ENCODE results near the gene CMIP.

Gene CMIP

DNA sequence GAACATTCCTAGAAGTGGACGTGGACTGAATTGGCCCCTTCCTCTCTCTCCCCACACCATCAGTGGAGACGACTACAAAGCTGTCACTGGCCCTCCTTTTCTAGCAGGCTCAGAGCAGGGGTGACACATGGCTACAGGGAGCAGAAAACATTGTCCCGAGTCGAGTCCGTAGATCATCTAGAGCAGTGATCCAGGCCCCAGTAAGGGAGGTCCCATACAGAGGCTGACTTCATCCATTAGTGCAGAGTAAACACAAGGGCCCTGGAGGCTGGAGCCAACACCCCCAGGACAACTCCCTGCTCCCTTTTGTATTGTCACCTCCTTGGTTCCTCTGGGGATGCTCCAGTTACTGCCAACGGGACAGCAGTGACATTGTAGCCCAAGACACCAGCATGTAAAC, 130.7 kb downstream of the CMIP start:
- TF ChIP-seq GATA3 (IDR thresholded peaks at IDR 0.05; ENCODE audit: low read depth, low read length) (no peak), GATA2 (IDR thresholded peaks at IDR 0.05; ENCODE audit: low read depth, low read length) (no peak)

DNA sequence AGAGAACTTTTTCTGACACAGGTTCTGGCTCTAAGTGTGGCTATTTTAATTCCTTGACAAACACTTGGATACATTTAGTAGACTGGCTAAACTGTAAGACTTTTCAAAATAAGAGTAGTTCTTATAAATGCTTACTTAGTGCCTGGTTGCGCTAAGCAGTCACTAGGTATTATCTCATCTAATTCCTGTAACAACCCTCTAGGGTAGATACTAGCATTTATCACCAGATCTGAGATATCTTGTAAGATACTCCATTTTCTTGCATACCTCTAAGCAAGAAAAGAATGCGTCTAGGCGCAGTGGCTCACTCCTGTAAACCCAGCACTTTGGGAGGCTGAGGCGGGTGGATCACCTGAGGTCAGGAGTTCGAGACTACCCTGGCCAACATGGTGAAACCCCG, 131.2 kb downstream of the CMIP start:
- TF ChIP-seq GATA3 (IDR thresholded peaks at IDR 0.05; ENCODE audit: low read depth, low read length) (no peak), GATA2 (IDR thresholded peaks at IDR 0.05; ENCODE audit: low read depth, low read length) (no peak)

DNA sequence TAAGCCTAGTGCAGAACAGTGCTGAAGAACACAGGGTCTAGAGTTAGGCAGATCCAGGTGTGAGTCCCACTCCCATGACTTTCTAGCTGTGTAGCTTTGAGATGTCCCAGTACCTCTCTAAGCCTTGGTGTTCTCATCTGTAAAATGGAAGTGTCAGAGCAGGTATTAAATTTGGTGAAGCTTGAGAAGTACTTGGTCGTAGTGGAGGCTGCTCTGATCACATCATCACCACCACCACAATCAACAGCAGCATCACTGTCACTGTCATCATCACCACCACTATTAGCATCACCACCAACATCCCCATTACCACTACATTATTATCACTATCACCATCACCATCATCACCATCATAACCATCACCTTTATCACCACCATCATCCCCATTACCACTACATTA, 132.1 kb downstream of the CMIP start:
- TF ChIP-seq GATA2 (IDR thresholded peaks at IDR 0.05; ENCODE audit: low read depth, low read length) (no peak), GATA3 (IDR thresholded peaks at IDR 0.05; ENCODE audit: low read depth, low read length) (no peak)

DNA sequence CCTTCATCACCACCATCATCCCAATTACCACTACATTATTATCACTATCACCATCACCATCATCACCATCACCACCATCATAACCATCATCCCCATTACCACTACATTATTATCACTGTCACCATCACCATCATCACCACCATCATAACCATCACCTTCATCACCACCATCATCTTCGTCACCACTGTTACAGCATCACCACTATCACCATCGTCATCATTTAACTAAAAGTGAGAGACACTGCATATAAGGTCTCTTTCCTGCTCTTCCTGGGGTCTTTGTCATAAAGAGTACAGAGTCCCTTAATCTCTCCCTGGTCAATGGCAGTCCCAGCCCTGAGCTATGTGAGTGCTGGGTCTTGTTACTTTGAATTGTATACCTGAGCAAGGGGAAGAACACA, 133.5 kb downstream of the CMIP start:
- TF ChIP-seq GATA2 (IDR thresholded peaks at IDR 0.05; ENCODE audit: low read depth, low read length) (no peak), GATA3 (IDR thresholded peaks at IDR 0.05; ENCODE audit: low read depth, low read length) (no peak)

DNA sequence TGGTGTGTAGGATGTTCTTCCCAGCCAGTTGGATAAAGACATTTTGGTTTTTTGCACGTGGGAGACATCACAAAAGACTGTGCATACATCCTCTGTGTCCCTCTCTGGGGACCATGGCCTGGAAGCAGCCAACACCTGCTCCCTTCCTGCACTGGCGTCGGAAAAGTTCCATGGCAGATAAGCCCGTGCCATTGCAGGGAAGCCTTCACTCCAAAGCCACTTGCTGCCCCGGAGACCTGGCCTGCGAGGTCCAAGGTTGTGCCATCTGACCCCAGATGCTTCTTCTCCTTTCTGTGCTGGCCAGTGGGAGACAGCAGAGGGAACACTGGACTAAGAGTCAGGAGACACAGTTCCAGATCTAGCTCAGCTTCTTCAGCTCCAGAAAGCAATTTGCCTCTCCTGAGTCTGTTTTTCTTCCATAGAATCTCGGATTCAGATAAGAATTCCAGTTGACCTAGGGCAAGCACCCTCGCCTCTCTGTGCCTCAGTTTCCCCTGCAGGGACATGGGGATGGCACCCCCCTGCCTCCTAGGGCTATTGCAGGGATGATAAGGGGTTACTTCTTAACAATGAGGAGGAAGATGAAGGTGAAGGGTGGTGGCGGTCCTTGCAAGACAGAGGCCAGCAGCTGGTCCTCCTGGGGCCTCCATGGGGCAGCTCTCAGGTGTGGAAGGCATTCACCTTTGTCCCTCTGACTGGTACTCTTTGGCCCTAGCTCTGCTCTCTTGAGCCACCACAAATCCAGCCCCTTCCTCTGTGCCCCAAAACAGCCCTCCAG, 134.2 kb downstream of the CMIP start:
- TF ChIP-seq GATA2 (IDR thresholded peaks at IDR 0.05; ENCODE audit: low read depth, low read length) (no peak), GATA3 (IDR thresholded peaks at IDR 0.05; ENCODE audit: low read depth, low read length) (no peak)

DNA sequence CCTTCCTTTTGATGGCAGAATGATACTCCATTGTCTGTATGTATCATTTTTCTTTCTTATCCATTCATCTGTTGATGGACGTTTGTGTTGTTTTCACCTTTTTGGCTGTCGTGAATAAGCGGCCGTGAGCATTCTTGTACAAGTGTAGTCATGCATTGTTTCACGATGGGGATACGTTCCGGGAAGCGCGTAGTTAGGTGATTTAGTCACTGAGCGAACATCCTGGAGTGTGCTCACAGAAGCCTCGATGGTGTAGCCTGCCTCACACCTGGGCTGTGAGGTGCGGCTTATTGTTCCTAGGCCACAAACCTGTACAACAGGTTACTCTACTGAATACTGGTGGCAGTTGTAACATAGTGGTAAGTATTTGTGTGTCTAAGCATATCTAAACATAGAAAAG, 136.5 kb downstream of the CMIP start:
- TF ChIP-seq GATA2 (IDR thresholded peaks at IDR 0.05; ENCODE audit: low read depth, low read length) (no peak), GATA3 (IDR thresholded peaks at IDR 0.05; ENCODE audit: low read depth, low read length) (no peak)

DNA sequence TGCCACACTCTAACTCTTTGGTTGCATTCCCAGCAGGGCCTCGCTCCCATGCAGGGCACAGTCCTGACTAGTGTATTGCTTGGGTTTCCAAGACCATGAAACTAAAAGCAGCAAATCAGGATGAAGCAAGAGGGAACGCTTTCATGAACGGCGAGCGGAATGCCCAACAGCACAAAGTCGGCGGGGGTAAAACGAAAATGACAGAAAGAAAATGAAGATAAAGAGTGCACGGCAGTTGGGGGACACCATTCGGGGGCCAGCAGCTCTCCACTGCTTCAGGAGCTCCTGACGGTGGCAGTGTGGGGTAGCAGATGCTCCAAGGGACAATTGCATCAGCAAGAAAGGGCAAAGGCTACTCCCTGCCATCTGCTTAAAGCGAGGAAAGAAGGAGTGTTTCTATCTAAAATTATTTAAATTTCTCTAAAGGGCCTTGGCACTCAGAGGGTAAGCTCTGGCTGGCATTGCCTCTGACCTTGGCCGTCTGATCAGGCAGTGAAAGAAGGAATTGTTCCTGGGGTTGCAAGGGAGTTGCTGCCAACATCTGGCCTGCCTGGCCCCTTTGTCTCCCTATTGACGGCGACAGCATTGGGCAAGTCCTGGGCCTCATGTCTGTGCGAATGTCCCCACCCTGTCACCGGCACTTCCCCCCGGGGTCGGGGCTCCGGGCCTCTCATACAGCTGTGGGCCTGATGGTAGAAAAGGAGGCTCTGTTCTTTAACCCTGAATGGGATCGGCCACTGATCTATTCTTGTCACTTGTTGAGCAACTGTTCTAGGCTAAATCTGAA, 138.2 kb downstream of the CMIP start:
- TF ChIP-seq GATA2 (IDR thresholded peaks at IDR 0.05; ENCODE audit: low read depth, low read length) (no peak), GATA3 (IDR thresholded peaks at IDR 0.05; ENCODE audit: low read depth, low read length) (no peak)

DNA sequence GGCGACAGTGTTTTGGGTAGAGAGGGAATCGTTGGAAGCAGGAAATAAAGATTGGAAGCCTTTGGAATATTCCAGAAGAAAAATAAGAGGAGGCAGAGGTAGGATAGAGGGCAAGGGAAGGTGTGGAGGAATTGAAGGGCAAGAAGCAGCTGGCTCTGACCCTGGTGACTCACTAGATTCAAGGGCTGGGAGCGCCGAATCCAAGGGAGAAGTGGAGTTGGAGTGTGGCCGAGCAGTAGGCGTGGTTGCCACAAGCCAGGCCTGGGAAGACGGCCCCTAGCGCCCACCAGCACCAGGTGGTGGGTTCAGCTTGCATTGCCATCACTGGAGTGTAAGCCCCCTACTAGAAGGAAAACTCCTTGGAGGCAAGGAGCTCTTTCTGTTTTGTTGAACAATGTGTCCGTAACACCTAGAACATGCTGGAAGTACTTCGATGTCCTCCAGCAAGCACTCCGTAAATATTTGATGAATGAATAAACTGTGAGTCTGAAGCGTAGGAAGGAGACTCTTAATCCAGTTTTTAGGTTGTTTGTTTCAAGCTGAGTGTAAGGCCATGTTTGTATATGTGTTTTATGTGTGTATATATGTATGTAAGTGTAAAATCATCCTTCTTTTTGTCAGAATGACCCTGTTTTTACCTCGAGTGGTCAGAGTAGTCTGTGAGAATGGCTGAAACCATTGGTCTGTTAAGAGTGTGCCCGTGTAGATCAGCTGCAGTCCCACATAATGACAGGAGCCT, 139.5 kb downstream of the CMIP start:
- TF ChIP-seq GATA3 (IDR thresholded peaks at IDR 0.05; ENCODE audit: low read depth, low read length), result no peak
- no peak for TF ChIP-seq GATA2 (IDR thresholded peaks at IDR 0.05; ENCODE audit: low read depth, low read length)

DNA sequence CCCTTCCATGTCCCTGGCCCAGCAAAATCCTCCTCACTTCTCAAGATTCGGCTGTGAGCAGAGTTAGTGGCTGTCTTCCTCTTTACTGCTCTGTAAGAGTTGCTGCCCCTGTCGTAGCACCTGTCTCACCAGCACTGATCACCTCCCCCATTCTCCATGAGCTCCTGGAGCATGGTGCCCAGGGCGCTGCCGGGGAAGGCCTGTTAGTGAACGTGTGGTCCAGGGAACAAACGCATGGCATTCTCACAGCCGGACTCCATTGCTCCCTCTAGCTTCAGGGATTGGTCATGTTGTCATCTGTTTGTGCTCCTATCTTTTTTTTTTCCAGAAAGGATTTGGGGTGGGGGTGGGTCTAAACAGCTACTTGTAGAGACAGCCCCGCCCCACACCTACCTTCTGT, 141.2 kb downstream of the CMIP start:
- TF ChIP-seq GATA2 (IDR thresholded peaks at IDR 0.05; ENCODE audit: low read depth, low read length), result no peak
- TF ChIP-seq GATA3 (IDR thresholded peaks at IDR 0.05; ENCODE audit: low read depth, low read length), result no peak

DNA sequence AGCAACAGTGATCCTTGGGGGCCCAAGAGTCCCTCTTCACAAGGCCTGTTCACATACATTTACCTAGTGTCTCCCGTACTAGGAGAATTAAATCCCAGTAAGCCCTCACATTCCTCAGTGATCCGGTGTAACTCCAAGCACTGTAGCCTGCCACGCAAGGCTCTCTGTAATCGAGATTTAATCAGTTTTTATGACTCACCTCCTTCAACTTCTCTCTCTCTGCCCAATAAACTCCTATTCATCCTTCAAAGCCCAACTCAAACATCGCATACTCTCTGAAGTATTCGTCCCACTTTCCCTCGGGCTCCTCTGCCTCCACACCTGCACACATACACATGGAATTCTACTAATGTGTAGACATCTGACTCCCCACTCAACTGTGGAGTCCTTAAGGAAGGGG, 141.8 kb downstream of the CMIP start:
- TF ChIP-seq GATA2 (IDR thresholded peaks at IDR 0.05; ENCODE audit: low read depth, low read length), result no peak
- no peak for TF ChIP-seq GATA3 (IDR thresholded peaks at IDR 0.05; ENCODE audit: low read depth, low read length)

DNA sequence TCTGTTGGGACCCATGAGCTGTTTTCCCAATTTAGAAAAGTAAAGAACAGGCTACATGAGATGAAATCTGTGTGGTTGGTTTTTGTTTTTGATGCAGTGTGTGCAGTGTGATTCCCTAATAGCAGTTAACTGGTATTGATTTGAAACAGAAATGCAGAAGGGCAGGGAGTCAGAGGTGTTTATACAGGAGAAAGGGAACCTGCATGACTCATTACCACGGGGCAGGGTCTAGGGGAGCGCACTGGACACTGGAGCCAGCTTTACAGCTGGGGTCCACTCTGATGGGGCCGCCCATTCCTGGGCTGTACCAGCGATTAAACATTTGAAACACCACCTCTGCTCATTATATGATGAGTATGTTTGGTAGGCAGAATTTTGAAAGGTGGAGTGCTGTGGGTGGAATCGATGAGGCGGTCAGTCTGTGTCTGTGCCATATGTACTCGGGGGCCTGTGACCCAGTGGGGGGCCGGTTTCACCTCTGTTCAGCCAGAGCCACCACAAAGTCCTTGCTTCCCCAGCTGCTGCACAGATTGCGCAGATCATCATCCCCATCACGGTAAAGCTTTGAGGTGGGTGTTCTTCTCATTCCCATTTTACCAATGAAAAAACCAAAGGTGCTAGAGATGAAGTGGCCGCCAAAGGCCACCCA, 142.5 kb downstream of the CMIP start:
- no peak for TF ChIP-seq GATA2 (IDR thresholded peaks at IDR 0.05; ENCODE audit: low read depth, low read length)
- no peak for TF ChIP-seq GATA3 (IDR thresholded peaks at IDR 0.05; ENCODE audit: low read depth, low read length)

DNA sequence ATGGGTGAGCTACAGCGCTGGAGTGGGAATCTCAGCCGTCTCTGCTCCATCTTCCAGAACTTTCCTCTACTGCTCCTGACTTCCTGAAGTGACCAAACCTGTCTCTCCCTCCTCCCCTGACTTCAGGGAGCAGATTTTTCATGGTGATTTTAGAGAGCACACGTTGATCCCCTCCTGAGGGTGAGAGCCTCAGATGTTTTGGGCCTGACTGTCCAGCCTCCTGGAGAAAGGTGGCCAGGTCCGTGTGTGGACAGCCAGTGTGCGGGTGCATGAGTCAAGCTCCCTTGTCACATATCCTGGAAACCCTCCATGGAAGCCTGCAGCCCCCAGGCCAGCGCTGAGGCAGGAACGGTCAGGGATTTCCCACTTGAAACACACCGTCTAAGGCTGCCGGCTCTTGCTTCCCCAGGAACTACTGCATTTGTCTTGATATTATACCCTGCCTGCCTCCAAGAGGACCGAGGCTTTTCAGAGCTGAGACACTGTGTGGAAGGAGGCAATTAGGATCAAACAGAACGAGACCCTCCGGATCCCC, 143.1 kb downstream of the CMIP start:
- TF ChIP-seq GATA3 (IDR thresholded peaks at IDR 0.05; ENCODE audit: low read depth, low read length) (no peak), GATA2 (IDR thresholded peaks at IDR 0.05; ENCODE audit: low read depth, low read length) (no peak)

DNA sequence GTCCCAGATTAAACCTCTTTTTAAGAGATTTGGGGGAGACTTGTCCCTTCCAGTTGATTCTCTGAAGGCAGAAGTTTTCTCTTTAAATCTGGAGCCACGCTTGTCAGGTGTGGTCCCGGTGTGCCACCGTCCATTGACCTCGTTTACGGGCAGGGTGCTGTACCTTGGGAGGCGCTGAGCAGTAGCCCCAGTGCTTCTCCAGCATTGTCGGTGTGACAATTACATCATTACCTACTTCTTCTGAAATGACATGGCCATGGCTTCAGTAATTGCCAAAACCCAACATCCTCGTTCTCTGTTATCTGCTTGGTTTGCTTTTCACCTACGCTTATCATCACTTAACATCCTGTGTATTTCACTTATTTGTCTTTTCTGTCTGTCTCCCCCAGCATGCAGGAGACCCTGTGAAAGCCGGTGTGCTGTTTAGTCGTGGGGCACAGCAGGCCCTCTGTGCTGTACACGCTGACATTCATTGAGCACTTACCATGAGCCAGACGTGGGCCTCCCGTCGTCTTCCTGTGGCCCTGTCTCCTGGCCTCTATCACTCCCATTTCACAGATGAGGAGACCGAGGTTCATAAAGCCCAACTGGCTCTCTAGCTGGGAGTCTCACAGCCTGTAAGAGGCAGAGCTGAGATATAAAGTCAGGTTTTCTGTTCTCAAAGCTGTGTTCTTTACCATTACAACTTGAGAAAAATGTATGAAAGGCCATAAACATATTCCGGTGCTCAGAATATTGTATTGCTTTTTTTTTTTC, 143.9 kb downstream of the CMIP start:
- TF ChIP-seq GATA2 (IDR thresholded peaks at IDR 0.05; ENCODE audit: low read depth, low read length) (no peak), GATA3 (IDR thresholded peaks at IDR 0.05; ENCODE audit: low read depth, low read length) (no peak)

Data from SH-SY5Y (cell line).